GM12891 (cell line): ENCODE data around the gene ERVH48-1.
"Not testable (repeated sequence)": the region's sequence is repeated elsewhere in the genome, so short reads cannot be mapped to it uniquely, and the experiment has no call there.

Experiments
- DNase-seq: peaks from one replicate; pipeline ENCODE4 v3.0.0; 2011; ENCODE audit warnings: low spot score; ENCODE audit not compliant: insufficient read length
- FAIRE-seq: peaks from 2 replicates; lab custom pipeline; 2011; peaks lifted over from hg19 to GRCh38; lab: Jason Lieb, UNC
- PAX5 ChIP-seq: IDR thresholded peaks from 2 replicates; pipeline ENCODE4 v1.6.1; 2011; ENCODE audit warnings: low read length, moderate library complexity, mild to moderate bottlenecking; ENCODE audit not compliant: insufficient read depth, severe bottlenecking
- POLR2A ChIP-seq: IDR thresholded peaks from 2 replicates; pipeline ENCODE4 v1.6.1; 2011; ENCODE audit warnings: low read depth, low read length, control low read depth
- POLR2AphosphoS5 ChIP-seq: IDR thresholded peaks from 2 replicates; pipeline ENCODE4 v1.6.1; 2011; ENCODE audit warnings: low read depth, low read length, control low read depth
- POU2F2 ChIP-seq: IDR thresholded peaks from 2 replicates; pipeline ENCODE4 v1.6.1; 2011; ENCODE audit warnings: low read depth, mild to moderate bottlenecking, control low read depth, low read length, moderate library complexity
- SPI1 ChIP-seq: IDR thresholded peaks from 2 replicates; pipeline ENCODE4 v1.6.1; 2011; ENCODE audit warnings: low read depth, low read length, control low read depth
- TAF1 ChIP-seq: IDR thresholded peaks from 2 replicates; pipeline ENCODE4 v1.6.1; 2011; ENCODE audit warnings: low read depth, low read length, control low read depth

ERVH48-1 gene

DNA sequence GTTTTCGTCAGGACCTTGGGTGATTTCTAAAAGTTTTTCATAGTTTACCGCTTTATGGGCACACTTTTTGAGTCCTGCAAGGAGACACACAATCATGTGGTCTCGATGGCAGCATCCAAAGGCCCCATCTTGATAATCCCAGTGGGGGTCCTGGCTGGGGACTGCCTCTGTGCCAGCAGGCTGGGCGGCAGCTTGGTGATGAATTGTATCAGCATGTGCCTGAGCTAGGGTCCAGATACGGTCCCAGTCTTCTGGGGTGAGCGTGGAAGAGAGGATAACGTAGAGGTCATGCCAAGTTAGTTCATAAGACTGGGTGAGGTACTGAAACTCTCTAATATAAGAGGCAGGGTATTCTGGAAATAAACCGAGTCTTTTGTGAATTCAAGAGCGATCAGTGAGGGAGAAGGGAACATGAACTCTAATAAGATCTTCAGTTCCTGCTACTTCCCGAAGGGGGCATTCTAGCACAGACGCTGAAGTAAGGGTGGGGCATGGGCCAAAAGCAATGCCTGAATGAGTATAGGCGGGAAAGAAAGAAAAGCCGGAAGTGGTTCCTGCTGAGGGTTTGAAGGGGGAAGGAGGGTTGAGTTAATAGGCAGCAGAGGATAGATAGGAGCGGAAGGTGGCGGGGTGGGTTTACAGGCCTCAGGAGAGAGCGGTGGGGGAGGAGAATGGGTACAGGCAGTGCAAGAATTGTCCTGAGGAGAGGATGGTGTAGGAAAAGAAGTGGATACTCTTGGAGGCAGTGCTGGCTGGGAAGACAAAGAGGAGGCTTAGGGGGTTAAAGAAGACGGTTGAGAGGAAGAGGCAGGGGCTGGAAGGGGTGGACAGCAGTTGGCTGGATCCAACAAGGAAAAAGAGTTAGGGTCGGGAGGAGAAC lies 1.6 kb downstream of the ERVH48-1 start:
- TF ChIP-seq SPI1 (peak; percentile 49), POLR2A (0 out of 2 replicates have a peak, but pooled peaks have one; percentile 39), PAX5 (no peak)
- FAIRE-seq (peak; percentile 78), DNase-seq (peak; percentile 76)

DNA sequence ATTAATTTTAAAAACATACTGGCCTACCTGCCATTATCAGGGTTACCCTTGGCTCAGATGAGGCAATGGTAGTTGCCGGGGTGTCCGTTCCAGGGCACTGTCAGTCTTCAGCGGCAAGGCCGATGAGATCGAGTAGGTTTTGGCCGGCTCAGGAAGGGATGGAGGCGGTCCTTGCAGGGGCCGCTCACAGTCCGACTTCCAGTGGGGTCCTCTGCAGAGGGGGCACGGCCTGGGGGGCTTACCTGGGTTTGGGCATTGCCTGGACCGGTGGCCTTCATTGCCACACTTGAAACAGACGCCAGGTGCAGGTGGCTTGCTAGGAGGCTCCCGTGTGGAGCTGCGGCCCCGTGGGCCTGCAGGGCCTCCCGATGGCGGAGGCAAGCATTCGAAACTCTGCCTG lies 2.5 kb downstream of the ERVH48-1 start:
- FAIRE-seq (no peak), DNase-seq (no peak)
- TF ChIP-seq POLR2AphosphoS5 (no peak), TAF1 (no peak), PAX5 (no peak), SPI1 (no peak), POLR2A (no peak), POU2F2 (no peak)

- FAIRE-seq (no peak), DNase-seq (no peak)
These were observed 3.5 kb downstream of the ERVH48-1 start for GRCh38 chr21:42921927-42922326.

DNA sequence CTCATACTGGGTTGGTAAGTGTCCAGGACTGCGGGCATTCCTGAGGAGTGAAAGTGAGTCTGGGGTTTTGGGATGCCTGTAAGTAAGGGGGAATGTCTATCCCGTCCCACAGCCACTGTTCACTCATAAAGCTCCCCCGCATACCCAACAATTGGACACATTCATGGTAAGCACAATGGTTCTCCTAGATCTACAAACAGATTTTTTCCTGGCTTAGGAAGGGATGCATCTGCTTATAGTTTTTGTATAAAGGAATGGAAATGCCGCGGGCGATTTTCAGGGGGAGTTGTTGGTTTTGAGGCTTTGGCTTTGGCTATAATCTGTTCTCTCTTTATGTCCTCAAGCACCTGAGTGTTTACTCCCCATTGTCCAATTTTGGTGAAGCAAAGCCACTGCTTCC lies 7.1 kb downstream of the ERVH48-1 start:
- DNase-seq = no peak
- TF ChIP-seq POLR2AphosphoS5 (no peak), POLR2A (no peak), SPI1 (no peak), TAF1 (no peak), POU2F2 (no peak)
- no peak for FAIRE-seq

More at GRCh38 chr21:42921927-42922326, 3.5 kb downstream of the ERVH48-1 start:
- TF ChIP-seq TAF1 (no peak), PAX5 (no peak), POU2F2 (no peak), POLR2A (no peak), SPI1 (no peak), POLR2AphosphoS5 (no peak)

DNA sequence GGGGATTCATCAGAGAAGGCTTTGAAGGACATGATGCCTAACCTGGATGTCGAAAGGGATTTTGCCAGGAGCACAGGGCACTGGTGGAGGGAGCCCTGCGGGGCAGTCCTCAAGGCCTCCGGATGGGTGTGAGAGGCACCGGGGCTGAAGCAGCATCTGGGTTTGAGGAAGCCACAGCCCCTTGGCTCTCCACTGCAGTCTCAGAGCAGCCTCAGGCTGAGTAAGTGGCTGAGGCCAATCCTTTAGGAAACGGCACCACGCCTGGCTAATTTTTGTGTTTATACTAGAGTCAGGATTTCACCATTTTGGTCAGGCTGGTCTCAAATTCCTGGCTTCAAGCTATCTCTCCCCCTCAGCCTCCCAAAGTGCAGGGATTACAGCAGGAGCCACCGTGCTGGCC lies 12.0 kb downstream of the ERVH48-1 start:
- DNase-seq (no peak), FAIRE-seq (no peak)
- TF ChIP-seq SPI1 = no peak
- TF ChIP-seq POU2F2 = no peak
- no peak for TF ChIP-seq POLR2AphosphoS5
- no peak for TF ChIP-seq PAX5

GRCh38 chr21:42911920-42912319 lies 13.5 kb downstream of the ERVH48-1 start:
- not testable (repeated sequence) for FAIRE-seq, DNase-seq

GRCh38 chr21:42908484-42908883 lies 16.9 kb downstream of the ERVH48-1 start:
- not testable (repeated sequence) for DNase-seq, FAIRE-seq

DNA sequence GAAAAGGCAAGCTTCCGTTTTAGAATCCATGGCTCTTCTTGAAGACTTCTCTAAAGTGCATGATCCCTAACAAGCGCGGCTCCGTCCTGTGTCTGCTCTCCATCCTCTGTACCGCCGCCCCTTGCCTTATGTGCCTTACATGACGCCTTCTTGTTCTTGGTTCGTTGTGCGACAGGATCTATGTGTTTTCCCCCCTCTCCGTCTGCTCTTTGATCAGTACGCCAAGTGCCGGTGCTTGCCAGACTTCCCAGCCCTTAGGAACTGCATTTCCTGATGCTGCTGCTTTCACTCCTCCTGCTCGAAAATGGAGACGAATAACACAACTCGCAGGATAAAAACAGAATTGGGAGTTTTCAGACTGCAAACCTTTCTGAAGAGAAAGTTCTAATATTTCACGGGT lies 19.2 kb downstream of the ERVH48-1 start:
- no peak for DNase-seq
- TF ChIP-seq PAX5 (no peak), POLR2A (no peak), POU2F2 (no peak), SPI1 (no peak), POLR2AphosphoS5 (no peak), TAF1 (no peak)
- no peak for FAIRE-seq

- no peak for TF ChIP-seq PAX5
- no peak for TF ChIP-seq POU2F2
- no peak for TF ChIP-seq SPI1
- TF ChIP-seq POLR2A = no peak
- no peak for TF ChIP-seq POLR2AphosphoS5
- no peak for TF ChIP-seq TAF1
- FAIRE-seq = no peak
- no peak for DNase-seq
These were observed 20.2 kb downstream of the ERVH48-1 start for GRCh38 chr21:42905195-42905594.

- TF ChIP-seq SPI1 (no peak), PAX5 (no peak), TAF1 (no peak), POLR2AphosphoS5 (no peak), POLR2A (no peak), POU2F2 (no peak)
- FAIRE-seq = no peak
- no peak for DNase-seq
These were observed 21.6 kb downstream of the ERVH48-1 start for GRCh38 chr21:42903817-42904216.

DNA sequence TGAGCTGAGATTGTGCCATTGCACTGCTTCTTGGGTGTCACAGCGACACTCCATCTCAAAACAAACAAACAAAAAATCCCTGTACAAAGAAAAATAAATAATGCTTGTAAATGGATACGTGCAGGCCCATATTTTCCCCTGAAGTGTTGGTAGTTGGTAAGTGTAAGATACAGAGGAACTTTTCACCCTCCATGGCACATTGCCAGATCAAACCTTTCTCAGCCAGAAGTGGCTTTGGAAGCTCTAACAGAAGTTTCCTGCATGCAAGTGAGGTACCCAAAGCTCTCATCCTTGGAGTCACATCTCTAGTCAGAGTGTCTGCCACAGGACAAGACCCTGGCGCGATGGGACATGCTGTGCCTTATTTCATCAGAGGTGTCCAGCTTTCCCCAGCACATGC lies 25.0 kb downstream of the ERVH48-1 start:
- TF ChIP-seq SPI1 (no peak), POLR2A (no peak), POU2F2 (no peak), PAX5 (no peak)
- FAIRE-seq (no peak), DNase-seq (no peak)
